Activated CD4-positive, alpha-beta memory T cell treated with anti-CD3 and anti-CD28 coated beads, Interleukin-2, amount 10 ng/mL, durations not matched to agents 7 days and 5 days (primary cell): ENCODE results near the gene SIRT4. TPM values are rescaled to one million over a fixed set of nuclear protein-coding genes. Genes with fewer than 3 reads are reported as not detected.
"Not testable (repeated sequence)": the region's sequence is repeated elsewhere in the genome, so short reads cannot be mapped to it uniquely, and the experiment has no call there.

Source experiments
- CTCF ChIA-PET: fragments of 350-600 bp; sonication (Branson Sonifier 250); formaldehyde crosslinking; loops from one replicate; lab custom pipeline; 2021; ENCODE audit warnings: antibody characterized with exemption, inconsistent platforms; lab: Charles Lee
- POLR2A ChIA-PET: fragments of 350-600 bp; sonication (Branson Sonifier 250); formaldehyde crosslinking; loops from one replicate; lab custom pipeline; 2021; ENCODE audit warnings: antibody characterized with exemption; lab: Charles Lee
- DNase-seq: peaks from one replicate; pipeline ENCODE4 v3.0.0-alpha.2; 2020
- H3K27ac Mint-ChIP-seq: one replicate; pipeline ENCODE4 v1.8.0; 2021; ENCODE audit warnings: mild to moderate bottlenecking, mixed read lengths
- H3K27me3 Mint-ChIP-seq: one replicate; pipeline ENCODE4 v1.8.0; 2021; ENCODE audit warnings: mixed read lengths
- H3K36me3 Mint-ChIP-seq: one replicate; pipeline ENCODE4 v1.8.0; 2021; ENCODE audit warnings: low read depth, mixed read lengths
- H3K4me1 Mint-ChIP-seq: one replicate; pipeline ENCODE4 v1.8.0; 2021; ENCODE audit warnings: mixed read lengths
- H3K4me3 Mint-ChIP-seq: one replicate; pipeline ENCODE4 v1.8.0; 2021; ENCODE audit warnings: mild to moderate bottlenecking, mixed read lengths
- H3K9me3 Mint-ChIP-seq: one replicate; pipeline ENCODE4 v1.8.0; 2021; ENCODE audit warnings: mixed read lengths
- total RNA-seq, 2 experiments: library from RNA; stranded (reverse); gene quantifications; one replicate each; pipeline ENCODE4 v1.2.3, GENCODE V29; 2021

The SIRT4 gene
- total RNA-seq, 2 experiments from 2014 or later = 1.6 to 1.7 TPM

GRCh38 chr12:120324841-120325417 lies 22.8 kb downstream of the SIRT4 start:
- peaks cover 3% of the 10 kb centered on the region for H3K27me3 Mint-ChIP-seq
- no peaks in the 10 kb centered on the region for H3K9me3 Mint-ChIP-seq
- no peak overlapping the region for H3K4me3 Mint-ChIP-seq
- peaks cover 7% of the 10 kb centered on the region for H3K4me1 Mint-ChIP-seq
- H3K27ac Mint-ChIP-seq = no peak overlapping the region
- no peaks in the 10 kb centered on the region for H3K36me3 Mint-ChIP-seq
- ChIA-PET CTCF (interaction anchor here (0.7 to 3.9 kb wide), 5 partner anchors 11 to 98 kb away, joined by 3 to 16 read pairs (median 7); partner anchors contain the start of gene SIRT4), POLR2A (interaction anchor here (4.0 kb wide), 1 partner anchor 33 kb away, joined by 19 read pairs; the partner anchor contains the start of genes RNU4-1 and RNU4-2)
- no peak for DNase-seq

- POLR2A ChIA-PET = interaction anchor here (4.0 kb wide), 1 partner anchor 35 kb away, joined by 19 read pairs; the partner anchor contains the start of genes RNU4-1 and RNU4-2
- no peak for DNase-seq
- CTCF ChIA-PET = interaction anchor here (1.2 to 3.9 kb wide), 3 partner anchors 8 to 111 kb away, joined by 3 to 16 read pairs (median 3); partner anchors contain the start of gene SIRT4
- no peaks in the 10 kb centered on the region for H3K9me3 Mint-ChIP-seq
- H3K27ac Mint-ChIP-seq = no peak within 1 kb of the TSS
- H3K36me3 Mint-ChIP-seq = no peaks in the 10 kb centered on the region
- no peak within 1 kb of the TSS for H3K4me3 Mint-ChIP-seq
- peaks cover 7% of the 10 kb centered on the region for H3K4me1 Mint-ChIP-seq
- peaks cover 3% of the 10 kb centered on the region for H3K27me3 Mint-ChIP-seq
Measured at GRCh38 chr12:120327593-120327992, 25.5 kb downstream of the SIRT4 start, which contains the start of gene PLA2G1B. Gene PLA2G1B (minus strand): TSS chr12:120327779. CDS start chr12:120327753, 26 bp downstream.

DNA sequence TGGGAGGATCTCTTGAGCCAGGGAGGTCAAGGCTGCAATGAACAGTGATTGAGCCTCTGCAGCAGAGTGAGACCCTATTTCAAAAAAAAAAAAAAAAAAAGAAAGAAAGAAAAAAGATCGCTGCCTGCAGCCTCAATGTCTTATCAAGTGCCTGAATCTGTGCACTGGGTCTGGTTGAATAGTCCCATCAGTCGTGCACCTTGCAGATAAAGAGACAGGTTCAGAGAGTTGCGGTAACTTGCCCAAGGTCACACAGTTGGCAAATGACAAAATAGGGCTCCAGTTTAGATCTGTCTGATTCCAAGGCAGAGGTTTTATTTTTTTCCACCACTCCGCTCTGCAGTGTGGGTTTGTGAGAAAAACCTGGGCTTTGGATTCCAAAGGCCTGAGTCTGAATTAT lies 26.1 kb downstream of the SIRT4 start:
- CTCF ChIA-PET = no interaction called here
- Mint-ChIP-seq H3K4me1 (peaks cover 7% of the 10 kb centered on the region), H3K9me3 (no peaks in the 10 kb centered on the region), H3K27ac (no peak overlapping the region), H3K4me3 (no peak overlapping the region), H3K36me3 (no peaks in the 10 kb centered on the region), H3K27me3 (peaks cover 3% of the 10 kb centered on the region)
- no peak for DNase-seq
- POLR2A ChIA-PET = no interaction called here

GRCh38 chr12:120331390-120331789 lies 29.3 kb downstream of the SIRT4 start:
- H3K9me3 Mint-ChIP-seq = peaks cover 6% of the 10 kb centered on the region
- CTCF ChIA-PET = no interaction called here
- H3K4me3 Mint-ChIP-seq = no peak overlapping the region
- H3K4me1 Mint-ChIP-seq = no peaks in the 10 kb centered on the region
- DNase-seq = no peak
- H3K36me3 Mint-ChIP-seq = no peaks in the 10 kb centered on the region
- H3K27me3 Mint-ChIP-seq = peaks cover 5% of the 10 kb centered on the region
- no peak overlapping the region for H3K27ac Mint-ChIP-seq
- POLR2A ChIA-PET = no interaction called here

- Mint-ChIP-seq H3K4me3 (no peak overlapping the region), H3K4me1 (no peaks in the 10 kb centered on the region), H3K27ac (no peak overlapping the region), H3K36me3 (peaks cover 3% of the 10 kb centered on the region), H3K9me3 (peaks cover 10% of the 10 kb centered on the region), H3K27me3 (peaks cover 5% of the 10 kb centered on the region)
- ChIA-PET CTCF (no interaction called here), POLR2A (no interaction called here)
- DNase-seq = no peak
Measured at GRCh38 chr12:120332041-120332440, 29.9 kb downstream of the SIRT4 start.

DNA sequence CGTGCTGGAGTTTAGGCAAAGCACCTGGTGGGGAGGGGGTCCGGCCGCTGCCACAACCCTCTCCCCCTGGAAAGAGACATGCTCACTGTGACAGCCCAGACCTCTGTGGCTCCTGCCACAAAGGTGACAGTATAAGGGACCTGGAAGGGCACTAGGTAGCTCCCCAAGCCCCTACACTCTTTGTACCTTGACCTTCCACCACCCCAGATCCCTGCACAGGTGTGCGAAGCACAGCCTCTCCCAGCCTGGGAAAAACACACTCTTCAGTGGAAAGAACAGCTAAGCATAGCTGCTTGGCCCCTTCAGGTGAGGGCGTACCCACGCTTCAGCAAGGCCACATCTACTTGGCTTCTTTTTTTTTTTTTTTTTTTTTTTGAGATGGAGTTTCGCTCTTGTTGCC lies 30.4 kb downstream of the SIRT4 start:
- POLR2A ChIA-PET = no interaction called here
- H3K36me3 Mint-ChIP-seq = peaks cover 5% of the 10 kb centered on the region
- no peak for DNase-seq
- H3K4me3 Mint-ChIP-seq = no peak overlapping the region
- peaks cover 14% of the 10 kb centered on the region for H3K9me3 Mint-ChIP-seq
- H3K27me3 Mint-ChIP-seq = peaks cover 7% of the 10 kb centered on the region
- CTCF ChIA-PET = no interaction called here
- no peaks in the 10 kb centered on the region for H3K4me1 Mint-ChIP-seq
- no peak overlapping the region for H3K27ac Mint-ChIP-seq

DNA sequence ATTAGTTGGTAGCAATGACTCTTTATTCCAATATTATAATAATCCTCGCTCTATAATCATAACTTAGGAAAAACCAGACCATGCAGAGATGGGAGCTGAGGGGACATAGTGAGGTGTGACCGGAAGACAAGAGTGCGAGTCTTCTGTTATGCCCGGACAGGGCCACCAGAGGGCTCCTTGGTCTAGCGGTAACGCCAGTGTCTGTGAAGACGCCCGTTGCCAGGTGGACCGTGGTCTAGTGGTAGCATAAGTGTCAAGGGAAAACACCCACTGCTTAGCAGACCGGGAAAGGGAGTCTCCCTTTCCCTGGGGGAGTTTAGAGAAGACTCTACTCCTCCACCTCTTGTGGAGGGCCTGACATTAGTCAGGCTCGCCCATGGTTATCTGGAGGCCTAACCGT lies 33.3 kb downstream of the SIRT4 start:
- ChIA-PET POLR2A (interaction anchor here (1.6 kb wide), 1 partner anchor 43 kb away, joined by 4 read pairs; the partner anchor contains the start of gene RNU4-1), CTCF (interaction anchor here (1.0 kb wide), 1 partner anchor 9 kb away, joined by 3 read pairs; no protein-coding TSS in a partner anchor)
- H3K4me1 Mint-ChIP-seq, H3K27ac Mint-ChIP-seq, H3K4me3 Mint-ChIP-seq, H3K36me3 Mint-ChIP-seq: not testable (repeated sequence)
- Mint-ChIP-seq H3K27me3 (peaks cover 18% of the 10 kb centered on the region), H3K9me3 (peaks cover 23% of the 10 kb centered on the region)
- DNase-seq = peak; percentile 32

DNA sequence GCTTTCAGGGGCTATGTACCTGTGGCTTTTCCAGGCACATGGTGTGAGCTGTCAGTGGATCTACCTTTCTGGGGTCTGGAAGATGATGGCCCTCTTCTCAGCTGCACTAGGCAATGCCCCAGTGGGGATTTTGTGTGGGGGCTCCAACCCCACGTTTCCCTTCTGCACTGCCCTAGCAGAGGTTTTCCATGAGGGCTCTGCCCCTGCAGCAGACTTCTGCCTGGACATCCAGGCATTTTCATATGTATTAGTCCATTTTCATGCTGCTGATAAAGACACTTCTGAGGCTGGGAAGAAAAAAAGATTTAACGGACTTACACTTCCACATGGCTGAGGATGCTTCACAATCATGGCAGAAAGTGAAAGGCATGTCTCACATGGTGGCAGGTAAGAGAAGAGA lies 34.3 kb downstream of the SIRT4 start:
- H3K4me1 Mint-ChIP-seq, CTCF ChIA-PET, H3K27ac Mint-ChIP-seq: not testable (repeated sequence)

GRCh38 chr12:120337730-120338129 lies 35.6 kb downstream of the SIRT4 start:
- no peaks in the 10 kb centered on the region for H3K4me1 Mint-ChIP-seq
- H3K27me3 Mint-ChIP-seq = peaks cover 18% of the 10 kb centered on the region
- H3K27ac Mint-ChIP-seq = no peak overlapping the region
- H3K9me3 Mint-ChIP-seq = peaks cover 23% of the 10 kb centered on the region
- POLR2A ChIA-PET = no interaction called here
- CTCF ChIA-PET = no interaction called here
- no peak overlapping the region for H3K4me3 Mint-ChIP-seq
- no peak for DNase-seq
- H3K36me3 Mint-ChIP-seq = peaks cover 8% of the 10 kb centered on the region

More for the DNA sequence above, 34.3 kb downstream of the SIRT4 start:
- not testable (repeated sequence) for H3K4me3 Mint-ChIP-seq, DNase-seq, H3K36me3 Mint-ChIP-seq
- H3K27me3 Mint-ChIP-seq = peaks cover 18% of the 10 kb centered on the region
- POLR2A ChIA-PET = interaction anchor here (1.6 kb wide), 1 partner anchor 44 kb away, joined by 4 read pairs; the partner anchor contains the start of gene RNU4-1
- H3K9me3 Mint-ChIP-seq = peaks cover 23% of the 10 kb centered on the region

DNA sequence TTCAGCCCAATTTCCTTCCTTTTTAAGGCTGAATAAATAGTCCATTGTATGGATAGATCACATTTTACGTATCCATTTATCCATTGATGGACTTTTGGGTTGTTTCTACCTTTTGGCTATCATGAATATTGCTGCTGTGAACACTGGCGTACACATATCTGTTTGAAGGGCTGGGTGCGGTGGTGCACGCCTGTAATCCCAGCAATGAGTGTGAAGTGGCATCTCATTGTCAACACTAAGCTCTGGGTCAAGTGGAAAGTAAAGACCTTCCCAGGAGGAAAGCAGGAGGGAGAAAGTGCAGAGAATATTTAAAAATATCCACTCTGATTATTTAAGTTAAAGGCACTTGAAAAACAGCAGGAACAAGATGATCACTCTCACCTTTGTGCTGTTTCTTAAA lies 37.1 kb downstream of the SIRT4 start:
- DNase-seq = no peak
- Mint-ChIP-seq H3K36me3 (peaks cover 8% of the 10 kb centered on the region), H3K27ac (no peak overlapping the region), H3K27me3 (peaks cover 18% of the 10 kb centered on the region), H3K9me3 (peaks cover 23% of the 10 kb centered on the region), H3K4me3 (no peak overlapping the region), H3K4me1 (no peaks in the 10 kb centered on the region)
- POLR2A ChIA-PET = no interaction called here
- CTCF ChIA-PET = interaction anchor here (1.3 kb wide), 1 partner anchor 18 kb away, joined by 3 read pairs; no protein-coding TSS in a partner anchor

DNA sequence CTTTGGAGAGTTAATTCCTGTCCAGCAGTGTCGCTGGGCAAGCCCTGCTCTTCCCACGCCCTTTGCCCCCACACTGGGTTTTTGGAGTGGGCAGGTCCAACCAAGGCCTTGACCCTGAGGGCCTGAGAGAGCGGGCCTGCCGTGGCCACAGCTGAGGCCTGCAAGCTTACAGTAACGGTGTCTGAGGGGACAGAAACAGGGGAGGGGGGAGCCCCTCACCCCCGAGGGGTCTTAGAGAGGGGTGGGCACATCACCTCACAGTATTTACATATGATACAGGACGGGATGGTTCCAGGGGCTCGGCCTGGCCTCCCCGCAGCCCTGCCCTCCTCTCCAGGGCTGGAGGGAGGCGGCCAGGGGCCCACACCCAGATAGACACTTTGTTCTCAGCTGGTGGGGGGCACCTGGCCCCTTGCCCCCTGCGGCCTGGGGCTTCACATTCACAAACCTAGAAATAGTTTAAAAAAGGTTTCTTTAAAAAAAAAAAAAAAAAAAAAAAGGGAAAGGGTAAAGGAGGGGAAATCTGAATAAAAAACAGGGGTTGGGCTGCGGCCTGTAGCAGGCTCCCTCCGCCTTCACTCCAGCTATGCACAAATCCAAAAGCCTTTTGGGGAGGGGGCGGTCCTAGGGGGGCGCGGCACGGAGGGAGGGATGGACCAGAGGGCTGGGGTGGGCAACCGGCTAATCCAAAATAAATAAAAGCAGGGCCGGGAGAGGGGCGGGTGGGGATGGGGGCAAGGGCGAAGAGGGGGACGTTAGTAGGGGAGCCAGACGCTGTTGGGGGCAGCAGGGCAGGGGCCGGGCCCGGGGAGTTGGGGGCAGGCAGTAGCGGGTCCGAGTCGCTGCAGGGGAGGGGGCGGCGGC lies 40.3 kb downstream of the SIRT4 start:
- Mint-ChIP-seq H3K4me1 (no peaks in the 10 kb centered on the region), H3K36me3 (peaks cover 5% of the 10 kb centered on the region), H3K4me3 (no peak overlapping the region), H3K27ac (no peak overlapping the region), H3K27me3 (peaks cover 12% of the 10 kb centered on the region), H3K9me3 (peaks cover 10% of the 10 kb centered on the region)
- DNase-seq = no peak
- ChIA-PET CTCF (no interaction called here), POLR2A (no interaction called here)

GRCh38 chr12:120343039-120343537 lies 41.0 kb downstream of the SIRT4 start:
- ChIA-PET POLR2A (no interaction called here), CTCF (no interaction called here)
- no peaks in the 10 kb centered on the region for H3K36me3 Mint-ChIP-seq
- no peak overlapping the region for H3K4me3 Mint-ChIP-seq
- no peak overlapping the region for H3K27ac Mint-ChIP-seq
- no peak for DNase-seq
- H3K27me3 Mint-ChIP-seq = peaks cover 6% of the 10 kb centered on the region
- peaks cover 3% of the 10 kb centered on the region for H3K9me3 Mint-ChIP-seq
- no peaks in the 10 kb centered on the region for H3K4me1 Mint-ChIP-seq

GRCh38 chr12:120343692-120344091 lies 41.6 kb downstream of the SIRT4 start:
- Mint-ChIP-seq H3K4me3 (no peak overlapping the region), H3K4me1 (no peaks in the 10 kb centered on the region), H3K9me3 (peaks cover under 1% of the 10 kb centered on the region), H3K27ac (no peak overlapping the region), H3K27me3 (peaks cover 3% of the 10 kb centered on the region), H3K36me3 (no peaks in the 10 kb centered on the region)
- ChIA-PET POLR2A (no interaction called here), CTCF (no interaction called here)
- DNase-seq = no peak
